Transverse colon (tissue), 4 donors: ENCODE results near the gene CCDC181. TPM values are rescaled to one million over a fixed set of nuclear protein-coding genes. Genes with fewer than 3 reads are reported as not detected.

Experiments used
- DNase-seq: peaks from one replicate; pipeline ENCODE4 v3.0.0-alpha.2; 2019
- H3K27ac ChIP-seq, 4 donors: fragments of 200-600 bp; sonication (generic); 2 replicates each; pipeline ENCODE4 v1.5.1; 2016 to 2018; ENCODE audit warnings: inconsistent platforms in 4 of 4
- H3K27me3 ChIP-seq: fragments of 200-600 bp; sonication (generic); 2 replicates; pipeline ENCODE4 v1.5.1; 2017; ENCODE audit warnings: inconsistent platforms
- H3K36me3 ChIP-seq, 4 donors: fragments of 200-600 bp; sonication (generic); 2 replicates each; pipeline ENCODE4 v1.5.1; 2017 to 2019; ENCODE audit warnings: inconsistent platforms in 4 of 4
- H3K4me1 ChIP-seq, 4 donors: fragments of 200-600 bp; sonication (generic); 2 replicates each; pipeline ENCODE4 v1.5.1; 2017 to 2020; ENCODE audit warnings: inconsistent platforms in 4 of 4
- H3K4me3 ChIP-seq, 4 donors: fragments of 200-600 bp; sonication (generic); 1 replicate in 1 of 4; 2 replicates in 3 of 4; pipeline versions ENCODE4 v1.5.1 to v1.6.1; 2017 to 2019; ENCODE audit warnings: inconsistent platforms in 4 of 4
- H3K9me3 ChIP-seq, 2 donors: fragments of 200-600 bp; sonication (generic); 2 replicates each; pipeline ENCODE4 v1.5.1; 2017 to 2019; ENCODE audit warnings: inconsistent platforms in 2 of 2
- EP300 ChIP-seq: sonication (generic); formaldehyde crosslinking; IDR thresholded peaks from one replicate; pipeline ENCODE4 v1.6.1; 2017; ENCODE audit warnings: antibody characterized with exemption, low read depth
- POLR2A ChIP-seq: fragments of 450-650 bp; IDR thresholded peaks from one replicate; pipeline ENCODE4 v1.6.1; 2016; ENCODE audit warnings: antibody characterized with exemption, mild to moderate bottlenecking, moderate library complexity
- POLR2AphosphoS5 ChIP-seq, 3 donors: sonication (generic); formaldehyde crosslinking; IDR thresholded peaks; one replicate each; pipeline ENCODE4 v1.6.1; 2016; ENCODE audit warnings: antibody characterized with exemption in 3 of 3
- WGBS, 2 donors: methylation state at CpG; one replicate each; pipeline ENCODE4 v1.1.5; 2018; ENCODE audit warnings: low coverage in 1 of 2; 5-methylcytosine and 5-hydroxymethylcytosine counted together
- in situ Hi-C, 4 donors: fragments of 200-750 bp; cut with MboI; loops; one replicate each; pipeline versions ENCODE4 v1.15.0 to v1.15.1; 2017; ENCODE audit warnings: low sequenced_read_pairs in 3 of 4, low pct_ligation_motif_present in 1 of 4, low pct_unique_long_range_greater_than_20kb in 1 of 4
- intact Hi-C: fragments of 100-400 bp; cut with DNase I; formaldehyde crosslinking; loops from one replicate; pipeline ENCODE4 v1.15.1; 2023; ENCODE audit warnings: low total_unique reads
- total RNA-seq, 4 donors: library from RNA; depleted of rRNA; stranded (reverse); fragments of >200 nt; gene quantifications; one replicate each; pipeline ENCODE4 v1.1.0, GENCODE V29; 2016
- TF ChIP-seq, protein P1 (sequence below), 5 experiments: fragments of 200-600 bp in 3 of 5; fragments of 450-650 bp in 2 of 5; sonication (generic) in 3 of 5; IDR thresholded peaks; 1 replicate in 2 of 5; 2 replicates in 3 of 5; pipeline ENCODE4 v1.5.1; 2016 to 2017; ENCODE audit warnings: antibody characterized with exemption in 5 of 5, inconsistent platforms in 3 of 5, mild to moderate bottlenecking in 2 of 5, moderate library complexity in 1 of 5

Gene CCDC181
- total RNA-seq, 4 donors from 2014 or later: 0.14 to 0.95 TPM; not detected in 2

DNA sequence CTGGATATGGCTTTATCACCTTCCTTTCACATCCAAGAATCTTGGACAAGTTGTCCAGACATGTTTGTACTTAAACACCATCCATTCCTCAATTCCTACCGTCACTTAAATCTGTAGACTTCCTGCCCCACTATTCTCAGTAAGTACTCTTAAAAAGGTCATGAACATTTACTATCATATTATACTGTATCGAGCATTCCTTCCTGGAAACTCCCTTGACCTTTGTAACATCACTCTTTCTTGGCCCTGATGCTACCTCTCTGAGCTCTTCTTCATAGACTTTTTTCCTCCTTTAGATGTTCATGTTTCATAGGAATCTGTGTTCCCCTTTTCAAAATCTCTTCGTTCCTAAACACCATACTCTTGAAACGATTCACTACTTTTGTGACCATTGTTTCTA is 43.8 kb downstream of the CCDC181 start:
- intact Hi-C loops: no loop called here
- TF ChIP-seq, protein P1, sequence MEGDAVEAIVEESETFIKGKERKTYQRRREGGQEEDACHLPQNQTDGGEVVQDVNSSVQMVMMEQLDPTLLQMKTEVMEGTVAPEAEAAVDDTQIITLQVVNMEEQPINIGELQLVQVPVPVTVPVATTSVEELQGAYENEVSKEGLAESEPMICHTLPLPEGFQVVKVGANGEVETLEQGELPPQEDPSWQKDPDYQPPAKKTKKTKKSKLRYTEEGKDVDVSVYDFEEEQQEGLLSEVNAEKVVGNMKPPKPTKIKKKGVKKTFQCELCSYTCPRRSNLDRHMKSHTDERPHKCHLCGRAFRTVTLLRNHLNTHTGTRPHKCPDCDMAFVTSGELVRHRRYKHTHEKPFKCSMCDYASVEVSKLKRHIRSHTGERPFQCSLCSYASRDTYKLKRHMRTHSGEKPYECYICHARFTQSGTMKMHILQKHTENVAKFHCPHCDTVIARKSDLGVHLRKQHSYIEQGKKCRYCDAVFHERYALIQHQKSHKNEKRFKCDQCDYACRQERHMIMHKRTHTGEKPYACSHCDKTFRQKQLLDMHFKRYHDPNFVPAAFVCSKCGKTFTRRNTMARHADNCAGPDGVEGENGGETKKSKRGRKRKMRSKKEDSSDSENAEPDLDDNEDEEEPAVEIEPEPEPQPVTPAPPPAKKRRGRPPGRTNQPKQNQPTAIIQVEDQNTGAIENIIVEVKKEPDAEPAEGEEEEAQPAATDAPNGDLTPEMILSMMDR (IDR thresholded peaks at IDR 0.05): no peak
- no peak for TF ChIP-seq POLR2A
- no peak for TF ChIP-seq POLR2AphosphoS5 (IDR thresholded peaks at IDR 0.05)
- no peak for TF ChIP-seq EP300
- no peak overlapping the region for H3K27ac ChIP-seq
- no peaks in the 10 kb centered on the region for H3K27me3 ChIP-seq
- WGBS, 2 donors: 52 to 74% methylated on average over 4 of the region's 4 CpGs
- H3K4me1 ChIP-seq: peaks cover 0 to 5% (median 0%) of the 10 kb centered on the region in 4 donors
- no peaks in the 10 kb centered on the region for H3K9me3 ChIP-seq
- in situ Hi-C loops: loop anchor here in 2 of 4 donors (10.0 to 25.0 kb wide), 2 partner anchors 154 to 161 kb away; no protein-coding TSS in a partner anchor
- no peak for DNase-seq
- H3K36me3 ChIP-seq: peaks cover 0 to 71% (median 10%) of the 10 kb centered on the region in 4 donors
- H3K4me3 ChIP-seq: no peak overlapping the region

- no peaks in the 10 kb centered on the region for H3K9me3 ChIP-seq
- H3K4me3 ChIP-seq: no peak overlapping the region
- no peak for DNase-seq
- peaks cover 0 to 77% (median 15%) of the 10 kb centered on the region in 4 donors for H3K36me3 ChIP-seq
- in situ Hi-C loops: loop anchor here in 2 of 4 donors (10.0 to 25.0 kb wide), 2 partner anchors 156 to 164 kb away; no protein-coding TSS in a partner anchor
- no peaks in the 10 kb centered on the region for H3K4me1 ChIP-seq
- TF ChIP-seq POLR2A (no peak), EP300 (no peak), POLR2AphosphoS5 (IDR thresholded peaks at IDR 0.05) (no peak)
- TF ChIP-seq, protein P1 (IDR thresholded peaks at IDR 0.05): no peak
- H3K27me3 ChIP-seq: no peaks in the 10 kb centered on the region
- intact Hi-C loops: no loop called here
- H3K27ac ChIP-seq: no peak overlapping the region
Measured at GRCh38 chr1:169381162-169381561, 46.1 kb downstream of the CCDC181 start.

GRCh38 chr1:169371404-169371803 is 55.9 kb downstream of the CCDC181 start:
- in situ Hi-C loops (loop anchor here in 1 of 4 donors (25.0 kb wide), 1 partner anchor 934 kb away; no protein-coding TSS in a partner anchor), intact Hi-C loops (no loop called here)
- 58% methylated on average over 1 of the region's 1 CpG; no CpG with 5 or more reads in 1 of the 2 donors for WGBS, 2 donors

DNA sequence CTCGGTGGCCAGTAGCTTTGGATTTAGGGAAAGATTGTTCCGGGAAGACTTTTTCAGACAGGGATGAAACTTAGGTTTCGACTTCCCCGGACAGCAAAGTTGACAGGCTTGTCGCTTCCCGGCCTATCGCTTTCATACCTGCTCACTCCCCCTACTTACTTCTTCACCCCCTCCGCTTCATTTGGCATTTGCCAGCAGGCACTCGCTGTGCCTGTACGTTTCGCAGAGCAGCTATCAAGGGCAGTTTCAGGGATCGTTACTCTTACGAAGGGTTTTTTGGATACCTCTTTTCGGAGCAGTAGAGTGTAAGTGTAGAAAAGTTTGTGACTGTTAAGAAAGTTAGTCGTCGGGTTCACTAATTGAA is 58.9 kb downstream of the CCDC181 start:
- TF ChIP-seq POLR2A: no peak
- TF ChIP-seq, protein P1 (IDR thresholded peaks at IDR 0.05): no peak
- TF ChIP-seq EP300: no peak
- no peak for TF ChIP-seq POLR2AphosphoS5 (IDR thresholded peaks at IDR 0.05)
- Histone ChIP-seq H3K27ac (peak overlapping the region; percentile 84 to 91 (median 87)), H3K4me1 (peaks cover 5 to 26% (median 23%) of the 10 kb centered on the region in 4 donors), H3K27me3 (no peaks in the 10 kb centered on the region), H3K9me3 (no peaks in the 10 kb centered on the region), H3K4me3 (peak overlapping the region; percentile 52 to 84 (median 67)), H3K36me3 (peaks cover 0 to 26% (median 5%) of the 10 kb centered on the region in 4 donors)
- WGBS, 2 donors: 0 to 3% methylated on average over 15 to 16 of the region's 16 CpGs
- intact Hi-C loops (loop anchor here (10.0 kb wide), 1 partner anchor 1034 kb away; no protein-coding TSS in a partner anchor), in situ Hi-C loops (loop anchor here in 1 of 4 donors (25.0 kb wide), 1 partner anchor 931 kb away; no protein-coding TSS in a partner anchor)
- peak; percentile 23 for DNase-seq

More at GRCh38 chr1:169371404-169371803, 55.9 kb downstream of the CCDC181 start:
- TF ChIP-seq, protein P1 (IDR thresholded peaks at IDR 0.05): no peak
- TF ChIP-seq EP300: no peak
- Histone ChIP-seq H3K4me3 (no peak overlapping the region), H3K9me3 (no peaks in the 10 kb centered on the region), H3K27ac (no peak overlapping the region), H3K4me1 (peaks cover 5 to 24% (median 20%) of the 10 kb centered on the region in 4 donors), H3K36me3 (peaks cover 0 to 26% (median 7%) of the 10 kb centered on the region in 4 donors), H3K27me3 (no peaks in the 10 kb centered on the region)
- no peak for DNase-seq
